ENCODE measurements around the gene ROS1.

DNA sequence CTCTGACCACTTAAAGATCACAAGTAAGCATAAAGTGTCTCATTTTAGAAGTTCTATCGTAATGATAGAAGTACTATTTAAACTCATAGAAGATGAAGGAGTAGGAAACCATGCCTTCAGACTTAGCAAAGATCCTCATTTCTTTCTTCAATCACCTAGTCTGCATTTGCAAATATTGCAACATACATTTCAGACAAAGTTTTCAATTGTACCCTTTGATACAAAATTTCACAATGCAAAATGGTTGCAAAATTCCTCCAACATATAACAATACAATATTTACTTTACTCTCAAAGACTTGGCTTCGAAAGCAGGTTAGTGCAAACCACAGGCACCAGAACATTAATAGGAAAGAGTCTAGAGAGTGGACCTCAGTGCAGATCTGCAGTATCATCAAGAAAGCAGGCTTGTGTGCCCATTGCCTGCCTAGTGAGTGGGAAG lies 16.1 kb upstream of the ROS1 start:
- TF ChIP-seq, protein P1, sequence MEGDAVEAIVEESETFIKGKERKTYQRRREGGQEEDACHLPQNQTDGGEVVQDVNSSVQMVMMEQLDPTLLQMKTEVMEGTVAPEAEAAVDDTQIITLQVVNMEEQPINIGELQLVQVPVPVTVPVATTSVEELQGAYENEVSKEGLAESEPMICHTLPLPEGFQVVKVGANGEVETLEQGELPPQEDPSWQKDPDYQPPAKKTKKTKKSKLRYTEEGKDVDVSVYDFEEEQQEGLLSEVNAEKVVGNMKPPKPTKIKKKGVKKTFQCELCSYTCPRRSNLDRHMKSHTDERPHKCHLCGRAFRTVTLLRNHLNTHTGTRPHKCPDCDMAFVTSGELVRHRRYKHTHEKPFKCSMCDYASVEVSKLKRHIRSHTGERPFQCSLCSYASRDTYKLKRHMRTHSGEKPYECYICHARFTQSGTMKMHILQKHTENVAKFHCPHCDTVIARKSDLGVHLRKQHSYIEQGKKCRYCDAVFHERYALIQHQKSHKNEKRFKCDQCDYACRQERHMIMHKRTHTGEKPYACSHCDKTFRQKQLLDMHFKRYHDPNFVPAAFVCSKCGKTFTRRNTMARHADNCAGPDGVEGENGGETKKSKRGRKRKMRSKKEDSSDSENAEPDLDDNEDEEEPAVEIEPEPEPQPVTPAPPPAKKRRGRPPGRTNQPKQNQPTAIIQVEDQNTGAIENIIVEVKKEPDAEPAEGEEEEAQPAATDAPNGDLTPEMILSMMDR (IDR thresholded peaks at IDR 0.05; ENCODE audit: insufficient read depth, low read depth, low read length) = no peak
- TF ChIP-seq EZH2 (IDR thresholded peaks at IDR 0.05; ENCODE audit: insufficient read depth, low read length) = no peak
